HTR-8/SVneo (cell line): ENCODE data around the gene HNF4A.
"Not testable (repeated sequence)": the region's sequence is repeated elsewhere in the genome, so short reads cannot be mapped to it uniquely, and the experiment has no call there.

Source experiments
- DNase-seq: peaks from one replicate; pipeline ENCODE4 v3.0.0; 2011; ENCODE audit warnings: low spot score, mixed read lengths; ENCODE audit not compliant: insufficient read length
- FAIRE-seq: peaks from 2 replicates; lab custom pipeline; 2011; peaks lifted over from hg19 to GRCh38; lab: Jason Lieb, UNC

HNF4A gene

GRCh38 chr20:44461142-44461802 lies 105.8 kb downstream of the HNF4A start:
- FAIRE-seq (no peak), DNase-seq (no peak)

- DNase-seq = no peak
- FAIRE-seq = no peak
These were observed 106.3 kb downstream of the HNF4A start for GRCh38 chr20:44461803-44462174.

- FAIRE-seq (no peak), DNase-seq (no peak)
These were observed 108.0 kb downstream of the HNF4A start for GRCh38 chr20:44463466-44463865.

GRCh38 chr20:44464514-44464913 lies 109.0 kb downstream of the HNF4A start:
- DNase-seq (no peak), FAIRE-seq (no peak)

GRCh38 chr20:44465001-44465560 lies 109.6 kb downstream of the HNF4A start:
- peak; percentile 48 for FAIRE-seq
- no peak for DNase-seq

- FAIRE-seq (peak; percentile 57), DNase-seq (no peak)
These were observed 111.9 kb downstream of the HNF4A start for GRCh38 chr20:44467289-44467883.

- FAIRE-seq (peak; percentile 81), DNase-seq (no peak)
These were observed 112.7 kb downstream of the HNF4A start for GRCh38 chr20:44468044-44468782.

GRCh38 chr20:44470327-44470726 lies 114.8 kb downstream of the HNF4A start:
- peak; percentile 79 for FAIRE-seq
- no peak for DNase-seq

- FAIRE-seq = peak; percentile 88
- peak; percentile 71 for DNase-seq
These were observed 116.0 kb downstream of the HNF4A start for GRCh38 chr20:44471481-44471882.

GRCh38 chr20:44472283-44472682 lies 116.8 kb downstream of the HNF4A start:
- FAIRE-seq, DNase-seq: not testable (repeated sequence)

GRCh38 chr20:44475372-44475693 lies 119.8 kb downstream of the HNF4A start:
- no peak for DNase-seq
- FAIRE-seq = no peak

- peak; percentile 100 for FAIRE-seq
- DNase-seq = peak; percentile 100
These were observed 120.4 kb downstream of the HNF4A start, which contains the start of gene TTPAL for GRCh38 chr20:44475694-44476560. TSS of gene TTPAL (plus strand) at chr20:44475874. CDS start at chr20:44480000, 4,126 bp downstream.

- DNase-seq (no peak), FAIRE-seq (peak; percentile 69)
These were observed 121.7 kb downstream of the HNF4A start for GRCh38 chr20:44477151-44477550.

- peak; percentile 16 for FAIRE-seq
- DNase-seq = no peak
These were observed 122.7 kb downstream of the HNF4A start for GRCh38 chr20:44478206-44478605.

- FAIRE-seq (no peak), DNase-seq (no peak)
These were observed 124.1 kb downstream of the HNF4A start for GRCh38 chr20:44479643-44480042.

GRCh38 chr20:44480097-44480496 lies 124.6 kb downstream of the HNF4A start:
- DNase-seq (no peak), FAIRE-seq (no peak)

GRCh38 chr20:44481719-44482416 lies 126.4 kb downstream of the HNF4A start:
- FAIRE-seq (peak; percentile 66), DNase-seq (no peak)

- FAIRE-seq (no peak), DNase-seq (no peak)
These were observed 127.6 kb downstream of the HNF4A start for GRCh38 chr20:44483112-44483511.
